Transverse colon (tissue), 4 donors: ENCODE measurements around the gene RIMBP3C.

ENCODE experiments used
- POLR2A ChIP-seq: fragments of 450-650 bp; IDR thresholded peaks from one replicate; pipeline ENCODE4 v1.6.1; 2016; ENCODE audit warnings: antibody characterized with exemption, mild to moderate bottlenecking, moderate library complexity
- POLR2AphosphoS5 ChIP-seq, 3 donors: sonication (generic); formaldehyde crosslinking; IDR thresholded peaks; one replicate each; pipeline ENCODE4 v1.6.1; 2016; ENCODE audit warnings: antibody characterized with exemption in 3 of 3
- TF ChIP-seq, protein P1 (sequence below), 5 experiments: fragments of 200-600 bp in 3 of 5; fragments of 450-650 bp in 2 of 5; sonication (generic) in 3 of 5; IDR thresholded peaks; 1 replicate in 2 of 5; 2 replicates in 3 of 5; pipeline ENCODE4 v1.5.1; 2016 to 2017; ENCODE audit warnings: antibody characterized with exemption in 5 of 5, inconsistent platforms in 3 of 5, mild to moderate bottlenecking in 2 of 5, moderate library complexity in 1 of 5

GRCh38 chr22:21598302-21598701, 47.0 kb upstream of the RIMBP3C start:
- TF ChIP-seq POLR2AphosphoS5 (IDR thresholded peaks at IDR 0.05) (no peak), POLR2A (no peak)
- TF ChIP-seq, protein P1, sequence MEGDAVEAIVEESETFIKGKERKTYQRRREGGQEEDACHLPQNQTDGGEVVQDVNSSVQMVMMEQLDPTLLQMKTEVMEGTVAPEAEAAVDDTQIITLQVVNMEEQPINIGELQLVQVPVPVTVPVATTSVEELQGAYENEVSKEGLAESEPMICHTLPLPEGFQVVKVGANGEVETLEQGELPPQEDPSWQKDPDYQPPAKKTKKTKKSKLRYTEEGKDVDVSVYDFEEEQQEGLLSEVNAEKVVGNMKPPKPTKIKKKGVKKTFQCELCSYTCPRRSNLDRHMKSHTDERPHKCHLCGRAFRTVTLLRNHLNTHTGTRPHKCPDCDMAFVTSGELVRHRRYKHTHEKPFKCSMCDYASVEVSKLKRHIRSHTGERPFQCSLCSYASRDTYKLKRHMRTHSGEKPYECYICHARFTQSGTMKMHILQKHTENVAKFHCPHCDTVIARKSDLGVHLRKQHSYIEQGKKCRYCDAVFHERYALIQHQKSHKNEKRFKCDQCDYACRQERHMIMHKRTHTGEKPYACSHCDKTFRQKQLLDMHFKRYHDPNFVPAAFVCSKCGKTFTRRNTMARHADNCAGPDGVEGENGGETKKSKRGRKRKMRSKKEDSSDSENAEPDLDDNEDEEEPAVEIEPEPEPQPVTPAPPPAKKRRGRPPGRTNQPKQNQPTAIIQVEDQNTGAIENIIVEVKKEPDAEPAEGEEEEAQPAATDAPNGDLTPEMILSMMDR (IDR thresholded peaks at IDR 0.05), result no peak
